NCI-H510A treated with DMSO at 0.1 percent for 48 hours (cell line): ENCODE results near the gene RDH16.
"Not testable (repeated sequence)": the region's sequence is repeated elsewhere in the genome, so short reads cannot be mapped to it uniquely, and the experiment has no call there.

ENCODE experiments used
- DNase-seq: peaks from one replicate; lab custom pipeline; 2025; lab: John Stamatoyannopoulos, UW

RDH16 gene

GRCh38 chr12:56921346-56921745 is 36.1 kb downstream of the RDH16 start:
- no peak for DNase-seq

- DNase-seq, result not testable (repeated sequence)
Observed at GRCh38 chr12:56918139-56918538, 39.3 kb downstream of the RDH16 start.

GRCh38 chr12:56916996-56917333 is 40.4 kb downstream of the RDH16 start:
- DNase-seq, result no peak

- DNase-seq, result no peak
Observed at GRCh38 chr12:56916296-56916995, 41.0 kb downstream of the RDH16 start.

GRCh38 chr12:56914724-56915123 is 42.7 kb downstream of the RDH16 start:
- DNase-seq, result no peak

GRCh38 chr12:56914256-56914655 is 43.2 kb downstream of the RDH16 start:
- no peak for DNase-seq

- DNase-seq, result not testable (repeated sequence)
Observed at GRCh38 chr12:56909403-56909802, 48.0 kb downstream of the RDH16 start.

- no peak for DNase-seq
Observed at GRCh38 chr12:56908136-56908535, 49.3 kb downstream of the RDH16 start.

GRCh38 chr12:56905852-56906251 is 51.6 kb downstream of the RDH16 start:
- no peak for DNase-seq

GRCh38 chr12:56903374-56903773 is 54.0 kb downstream of the RDH16 start:
- DNase-seq, result no peak
